Vagina (tissue), 2 donors: ENCODE data around the gene P3H2. TPM values are rescaled to one million over a fixed set of nuclear protein-coding genes. Genes with fewer than 3 reads are reported as not detected.
"Not testable (repeated sequence)": the region's sequence is repeated elsewhere in the genome, so short reads cannot be mapped to it uniquely, and the experiment has no call there.

ENCODE experiments used
- DNase-seq, 2 donors: peaks; one replicate each; pipeline ENCODE4 v3.0.0-alpha.2; 2017; ENCODE audit errors: extremely low spot score in 2 of 2
- H3K27ac ChIP-seq: fragments of 200-600 bp; sonication (generic); one replicate; pipeline ENCODE4 v1.5.1; 2019
- H3K27me3 ChIP-seq: fragments of 200-600 bp; sonication (generic); one replicate; pipeline ENCODE4 v1.5.1; 2019
- H3K36me3 ChIP-seq, 2 donors: fragments of 200-600 bp; sonication (generic); one replicate each; pipeline ENCODE4 v1.5.1; 2017 to 2019
- H3K4me1 ChIP-seq: fragments of 200-600 bp; sonication (generic); one replicate; pipeline ENCODE4 v1.5.1; 2019
- H3K4me3 ChIP-seq, 2 donors: fragments of 200-600 bp; sonication (generic); 1 replicate in 1 of 2; 2 replicates in 1 of 2; pipeline ENCODE4 v1.5.1; 2016 to 2019
- H3K9me3 ChIP-seq: fragments of 200-600 bp; sonication (generic); one replicate; pipeline ENCODE4 v1.5.1; 2019
- CTCF ChIP-seq, 3 experiments: fragments of 450-650 bp in 2 of 3; fragments of 200-600 bp in 1 of 3; sonication (generic) in 1 of 3; IDR thresholded peaks; one replicate each; pipeline ENCODE4 v1.5.1; 2017 to 2019; ENCODE audit warnings: antibody characterized with exemption in 3 of 3, mild to moderate bottlenecking in 2 of 3, moderate library complexity in 2 of 3
- POLR2A ChIP-seq, 2 donors: fragments of 450-650 bp; IDR thresholded peaks; one replicate each; pipeline ENCODE4 v1.6.1; 2017; ENCODE audit warnings: antibody characterized with exemption in 2 of 2, mild to moderate bottlenecking in 2 of 2, moderate library complexity in 2 of 2
- POLR2AphosphoS5 ChIP-seq, 2 donors: sonication (generic); formaldehyde crosslinking; IDR thresholded peaks; one replicate each; pipeline ENCODE4 v1.9.0; 2017; ENCODE audit warnings: antibody characterized with exemption in 2 of 2, mild to moderate bottlenecking in 2 of 2, low read depth in 1 of 2; ENCODE audit not compliant: insufficient read depth in 1 of 2
- intact Hi-C: fragments of 100-400 bp; cut with DNase I; formaldehyde crosslinking; loops from one replicate; pipeline ENCODE4 v1.15.1; 2023
- total RNA-seq: library from RNA; depleted of rRNA; stranded (reverse); fragments of >200 nt; gene quantifications from one replicate; pipeline ENCODE4 v1.2.3, GENCODE V29; 2016

The P3H2 gene
- total RNA-seq, 1 donor from 2014 or later: 41.7 TPM

GRCh38 chr3:190076136-190076535 is 44.6 kb downstream of the P3H2 start:
- no peak overlapping the region for H3K27ac ChIP-seq
- DNase-seq: no peak
- intact Hi-C loops: no loop called here
- H3K9me3 ChIP-seq: no peaks in the 10 kb centered on the region
- TF ChIP-seq POLR2AphosphoS5 (IDR thresholded peaks at IDR 0.05; ENCODE audit: insufficient read depth in 1 of 2, low read depth in 1 of 2) (no peak), CTCF (IDR thresholded peaks at IDR 0.05) (no peak), POLR2A (IDR thresholded peaks at IDR 0.05) (no peak)
- H3K27me3 ChIP-seq: no peaks in the 10 kb centered on the region
- H3K36me3 ChIP-seq: no peaks in the 10 kb centered on the region
- H3K4me1 ChIP-seq: peaks cover 14% of the 10 kb centered on the region
- no peak overlapping the region for H3K4me3 ChIP-seq

- H3K4me3 ChIP-seq: no peak overlapping the region
- intact Hi-C loops: no loop called here
- TF ChIP-seq CTCF (IDR thresholded peaks at IDR 0.05): no peak
- no peak for TF ChIP-seq POLR2AphosphoS5 (IDR thresholded peaks at IDR 0.05; ENCODE audit: insufficient read depth in 1 of 2, low read depth in 1 of 2)
- TF ChIP-seq POLR2A (IDR thresholded peaks at IDR 0.05): no peak
- H3K27ac ChIP-seq: no peak overlapping the region
- no peak for DNase-seq
- no peaks in the 10 kb centered on the region for H3K9me3 ChIP-seq
- peaks cover 14% of the 10 kb centered on the region for H3K4me1 ChIP-seq
- H3K36me3 ChIP-seq: no peaks in the 10 kb centered on the region
- H3K27me3 ChIP-seq: no peaks in the 10 kb centered on the region
These were observed 45.9 kb downstream of the P3H2 start for GRCh38 chr3:190074817-190075216.

GRCh38 chr3:190073264-190074008 is 47.3 kb downstream of the P3H2 start:
- Histone ChIP-seq H3K27me3 (no peaks in the 10 kb centered on the region), H3K4me3 (no peak overlapping the region), H3K4me1 (peaks cover 14% of the 10 kb centered on the region), H3K36me3 (no peaks in the 10 kb centered on the region), H3K9me3 (no peaks in the 10 kb centered on the region), H3K27ac (no peak overlapping the region)
- intact Hi-C loops: no loop called here
- no peak for TF ChIP-seq POLR2AphosphoS5 (IDR thresholded peaks at IDR 0.05; ENCODE audit: insufficient read depth in 1 of 2, low read depth in 1 of 2)
- TF ChIP-seq CTCF (IDR thresholded peaks at IDR 0.05): no peak
- TF ChIP-seq POLR2A (IDR thresholded peaks at IDR 0.05): no peak
- no peak for DNase-seq

GRCh38 chr3:190072856-190073255 is 47.8 kb downstream of the P3H2 start:
- no peak for DNase-seq
- H3K27ac ChIP-seq: no peak overlapping the region
- no peaks in the 10 kb centered on the region for H3K36me3 ChIP-seq
- no peaks in the 10 kb centered on the region for H3K9me3 ChIP-seq
- TF ChIP-seq CTCF (IDR thresholded peaks at IDR 0.05) (no peak), POLR2AphosphoS5 (IDR thresholded peaks at IDR 0.05; ENCODE audit: insufficient read depth in 1 of 2, low read depth in 1 of 2) (no peak), POLR2A (IDR thresholded peaks at IDR 0.05) (no peak)
- no peak overlapping the region for H3K4me3 ChIP-seq
- no peaks in the 10 kb centered on the region for H3K27me3 ChIP-seq
- H3K4me1 ChIP-seq: peaks cover 14% of the 10 kb centered on the region
- intact Hi-C loops: no loop called here

- intact Hi-C loops, H3K4me1 ChIP-seq, H3K4me3 ChIP-seq, H3K36me3 ChIP-seq, H3K9me3 ChIP-seq, DNase-seq, H3K27me3 ChIP-seq, H3K27ac ChIP-seq: not testable (repeated sequence)
These were observed 48.8 kb downstream of the P3H2 start for GRCh38 chr3:190071921-190072320.
